SK-N-SH (cell line): ENCODE data around the gene SCAF1. TPM values are rescaled to one million over a fixed set of nuclear protein-coding genes. Genes with fewer than 3 reads are reported as not detected.

Experiments used
- CTCF ChIA-PET: fragments of 300-600, 350-600 bp; formaldehyde crosslinking; extraction: SDS; loops from one replicate; lab custom pipeline; 2021; lab: Yijun Ruan, JAX
- POLR2A ChIA-PET: fragments of 350-600 bp; sonication (Branson Sonifier 250); formaldehyde crosslinking; extraction: SDS; loops from one replicate; lab custom pipeline; 2020; ENCODE audit warnings: antibody characterized with exemption, inconsistent platforms; lab: Yijun Ruan, JAX
- DNase-seq: peaks from one replicate; pipeline ENCODE4 v3.0.0; 2012
- H2AFZ ChIP-seq: fragments of 200-600 bp; sonication (generic); 2 replicates; pipeline ENCODE4 v1.8.1; 2016; ENCODE audit warnings: antibody characterized with exemption, mild to moderate bottlenecking, low read depth
- H3F3A ChIP-seq: fragments of 200-600 bp; sonication (generic); replicated peaks from 2 replicates; pipeline ENCODE3; 2016; ENCODE audit warnings: antibody characterized with exemption, mild to moderate bottlenecking; ENCODE audit not compliant: insufficient read depth
- H3K27ac ChIP-seq, 2 experiments: fragments of 200-500 bp in 1 of 2; fragments of 200-600 bp in 1 of 2; sonication (Bioruptor generic) in 1 of 2; sonication (generic), shearing (Covaris generic) in 1 of 2; 2 replicates each; pipeline versions ENCODE4 v1.5.1 to v1.6.1; 2014 to 2016; ENCODE audit warnings: low read depth in 2 of 2, inconsistent platforms in 1 of 2, low read length in 1 of 2, mild to moderate bottlenecking in 1 of 2, mixed read lengths in 1 of 2
- H3K27me3 ChIP-seq: fragments of 200-600 bp; sonication (generic), shearing (Covaris generic); 2 replicates; pipeline ENCODE4 v1.6.1; 2016; ENCODE audit warnings: mixed run types; ENCODE audit not compliant: insufficient read depth
- H3K36me3 ChIP-seq, 2 experiments: fragments of 200-500 bp in 1 of 2; fragments of 200-600 bp in 1 of 2; sonication (Bioruptor generic) in 1 of 2; sonication (generic) in 1 of 2; replicated peaks in 1 of 2; 2 replicates each; pipeline versions ENCODE3 to v1.5.1; 2014 to 2016; ENCODE audit warnings: low read length in 1 of 2, mild to moderate bottlenecking in 1 of 2; ENCODE audit not compliant: insufficient read depth in 2 of 2, control insufficient read depth in 1 of 2
- H3K4me1 ChIP-seq, 2 experiments: fragments of 200-500 bp in 1 of 2; fragments of 200-600 bp in 1 of 2; sonication (Bioruptor generic) in 1 of 2; sonication (generic), shearing (Covaris generic) in 1 of 2; 2 replicates each; pipeline versions ENCODE4 v1.5.1 to v1.6.1; 2014 to 2016; ENCODE audit warnings: low read depth in 1 of 2, low read length in 1 of 2, mixed run types in 1 of 2; ENCODE audit not compliant: insufficient read depth in 2 of 2, control insufficient read depth in 1 of 2
- H3K4me2 ChIP-seq: fragments of 200-600 bp; sonication (generic), shearing (Covaris generic); 2 replicates; pipeline ENCODE4 v1.6.1; 2017; ENCODE audit warnings: mixed run types
- H3K4me3 ChIP-seq, 2 experiments: fragments of 200-500 bp in 1 of 2; fragments of 200-600 bp in 1 of 2; sonication (Bioruptor generic) in 1 of 2; sonication (generic), shearing (Covaris generic) in 1 of 2; 2 replicates each; pipeline versions ENCODE4 v1.5.1 to v1.8.1; 2014 to 2016; ENCODE audit warnings: low read depth in 2 of 2, inconsistent platforms in 1 of 2, low read length in 1 of 2, mild to moderate bottlenecking in 1 of 2, mixed read lengths in 1 of 2, moderate library complexity in 1 of 2
- H3K79me2 ChIP-seq: fragments of 200-600 bp; sonication (generic); 2 replicates; pipeline ENCODE4 v1.8.1; 2017; ENCODE audit warnings: mild to moderate bottlenecking; ENCODE audit not compliant: insufficient read depth
- H3K9ac ChIP-seq: fragments of 200-600 bp; sonication (generic); 2 replicates; pipeline ENCODE4 v1.6.1; 2017; ENCODE audit warnings: mixed run types
- H3K9me2 ChIP-seq: fragments of 200-600 bp; sonication (generic); 2 replicates; pipeline ENCODE4 v1.6.1; 2017; ENCODE audit warnings: mixed run types
- H3K9me3 ChIP-seq: fragments of 200-600 bp; sonication (generic); 2 replicates; pipeline ENCODE4 v1.6.1; 2017; ENCODE audit warnings: mixed run types, mild to moderate bottlenecking, moderate library complexity
- H4K20me1 ChIP-seq: fragments of 200-600 bp; sonication (generic); 2 replicates; pipeline ENCODE4 v1.6.1; 2017; ENCODE audit warnings: mild to moderate bottlenecking, mixed run types; ENCODE audit not compliant: insufficient read depth
- CHD2 ChIP-seq: fragments of 150-350 bp; IDR thresholded peaks from 2 replicates; pipeline ENCODE4 v1.6.1; 2018; ENCODE audit warnings: low read length; ENCODE audit not compliant: partially characterized antibody
- ELF1 ChIP-seq: IDR thresholded peaks from 2 replicates; pipeline ENCODE4 v1.4.0; 2012
- FOXJ3 ChIP-seq: sonication (generic); formaldehyde crosslinking; IDR thresholded peaks from 2 replicates; pipeline ENCODE4 v1.5.1; 2020; ENCODE audit warnings: mild to moderate bottlenecking, missing genetic modification reagents
- GABPA ChIP-seq: IDR thresholded peaks from 2 replicates; pipeline ENCODE4 v1.4.0; 2012; ENCODE audit warnings: low read depth, mild to moderate bottlenecking
- GATA2 ChIP-seq: sonication (generic); formaldehyde crosslinking; IDR thresholded peaks from 2 replicates; pipeline ENCODE4 v1.5.0; 2020; ENCODE audit warnings: mild to moderate bottlenecking, missing genetic modification reagents
- IRF3 ChIP-seq: fragments of 150-350 bp; IDR thresholded peaks from 2 replicates; pipeline ENCODE4 v1.6.1; 2016; ENCODE audit warnings: mild to moderate bottlenecking, low read depth, low read length
- JUND ChIP-seq: IDR thresholded peaks from 2 replicates; pipeline ENCODE4 v1.4.0; 2012
- MAX ChIP-seq: IDR thresholded peaks from 2 replicates; pipeline ENCODE4 v1.4.0; 2012; ENCODE audit warnings: low read depth
- NFIC ChIP-seq: IDR thresholded peaks from 2 replicates; pipeline ENCODE4 v1.4.0; 2012; ENCODE audit warnings: borderline replicate concordance
- NRF1 ChIP-seq: IDR thresholded peaks from 2 replicates; pipeline ENCODE4 v1.6.1; 2012; ENCODE audit warnings: low read depth, mild to moderate bottlenecking, low read length
- PBX3 ChIP-seq: IDR thresholded peaks from 2 replicates; pipeline ENCODE4; 2012
- RAD21 ChIP-seq: IDR thresholded peaks from 2 replicates; pipeline ENCODE4 v1.6.1; 2012; ENCODE audit warnings: mild to moderate bottlenecking, low read length
- RCOR1 ChIP-seq: fragments of 150-350 bp; IDR thresholded peaks from 2 replicates; pipeline ENCODE4 v1.6.1; 2017; ENCODE audit warnings: antibody characterized with exemption, low read length
- RFX5 ChIP-seq: IDR thresholded peaks from 2 replicates; pipeline ENCODE4 v1.6.1; 2012; ENCODE audit warnings: mild to moderate bottlenecking, improper control_type of control experiment, low read length
- RXRA ChIP-seq: IDR thresholded peaks from 2 replicates; pipeline ENCODE4 v1.4.0; 2012; ENCODE audit warnings: low read depth, mild to moderate bottlenecking, borderline replicate concordance
- SMC3 ChIP-seq: IDR thresholded peaks from 2 replicates; pipeline ENCODE4 v1.6.1; 2012; ENCODE audit warnings: low read depth, low read length, improper control_type of control experiment
- TAF1 ChIP-seq: IDR thresholded peaks from 2 replicates; pipeline ENCODE4 v1.6.1; 2012; ENCODE audit warnings: low read depth, mild to moderate bottlenecking, low read length, moderate library complexity, borderline replicate concordance
- TCF12 ChIP-seq: IDR thresholded peaks from 2 replicates; pipeline ENCODE4 v1.4.0; 2012
- USF1 ChIP-seq: IDR thresholded peaks from 2 replicates; pipeline ENCODE4 v1.4.0; 2012; ENCODE audit warnings: low read depth, borderline replicate concordance
- WGBS: methylation state at CpG from one replicate; pipeline ENCODE4 v1.1.6; 2017; ENCODE audit warnings: low lambda C conversion rate; 5-methylcytosine and 5-hydroxymethylcytosine counted together
- polyA plus RNA-seq, 3 experiments: library from polyadenylated mRNA; depleted of rRNA; stranded (reverse); fragments of >200 nt; gene quantifications; 2 replicates each; pipeline ENCODE4 v1.2.3, GENCODE V29; 2012

The SCAF1 gene
- polyA plus RNA-seq, 1 of the 3 experiments (the other 2 are of a cell fraction), result 9.5 TPM

- 96% methylated on average over 13 of the region's 13 CpGs for WGBS
- Histone ChIP-seq H3K9me3 (no peaks in the 10 kb centered on the region), H3F3A (no peaks in the 10 kb centered on the region), H3K4me1 (no peaks in the 10 kb centered on the region), H3K79me2 (peaks cover 22% of the 10 kb centered on the region), H3K27ac (no peak overlapping the region), H3K36me3 (peaks cover 14 to 70% of the 10 kb centered on the region in 2 experiments), H3K27me3 (no peaks in the 10 kb centered on the region), H4K20me1 (0 out of 2 replicates have a peak, but pooled peaks cover 10% of the 10 kb centered on the region), H2AFZ (no peak overlapping the region), H3K9me2 (no peaks in the 10 kb centered on the region), H3K9ac (no peak overlapping the region), H3K4me3 (no peak overlapping the region), H3K4me2 (no peak overlapping the region)
- CTCF ChIA-PET, result interaction anchor here (5.5 kb wide), 1 partner anchor 19 kb away, joined by 26 read pairs; no protein-coding TSS in a partner anchor
- no peak for DNase-seq
- POLR2A ChIA-PET, result no interaction called here
- TF ChIP-seq SMC3 (no peak), RCOR1 (no peak)
- TF ChIP-seq, all 33 proteins: peak for 0
Measured at GRCh38 chr19:49653466-49653806, 11.4 kb downstream of the SCAF1 start.

GRCh38 chr19:49654581-49654980 is 12.6 kb downstream of the SCAF1 start:
- ChIA-PET POLR2A (interaction anchor here (2.1 kb wide), 1 partner anchor 10 kb away, joined by 6 read pairs; no protein-coding TSS in a partner anchor), CTCF (interaction anchor here (1.0 to 5.5 kb wide), 3 partner anchors 11 to 84 kb away, joined by 3 to 26 read pairs (median 4); no protein-coding TSS in a partner anchor)
- Histone ChIP-seq H3K9ac (no peak overlapping the region), H3K36me3 (peaks cover 13 to 76% of the 10 kb centered on the region in 2 experiments), H3K9me3 (no peaks in the 10 kb centered on the region), H4K20me1 (0 out of 2 replicates have a peak, but pooled peaks cover 10% of the 10 kb centered on the region), H3K9me2 (no peaks in the 10 kb centered on the region), H3K79me2 (peaks cover 10% of the 10 kb centered on the region; the same call in 1 of the 2 replicates), H3K4me2 (no peak overlapping the region), H3K4me3 (no peak overlapping the region), H3K27me3 (no peaks in the 10 kb centered on the region), H2AFZ (no peak overlapping the region), H3K4me1 (no peaks in the 10 kb centered on the region), H3K27ac (no peak overlapping the region), H3F3A (no peaks in the 10 kb centered on the region)
- TF ChIP-seq NFIC (no peak), JUND (no peak), RXRA (no peak), TAF1 (no peak), CHD2 (no peak), USF1 (no peak), FOXJ3 (CRISPR knock-in tag) (no peak), NRF1 (no peak), RAD21 (no peak), GABPA (no peak), PBX3 (no peak), GATA2 (CRISPR knock-in tag) (no peak), ELF1 (no peak), IRF3 (no peak), MAX (no peak), TCF12 (no peak), RFX5 (no peak)
- no peak for DNase-seq
- WGBS, result 96% methylated on average over 10 of the region's 10 CpGs
